Measurements from ENCODE around the gene MRPS12.

DNA sequence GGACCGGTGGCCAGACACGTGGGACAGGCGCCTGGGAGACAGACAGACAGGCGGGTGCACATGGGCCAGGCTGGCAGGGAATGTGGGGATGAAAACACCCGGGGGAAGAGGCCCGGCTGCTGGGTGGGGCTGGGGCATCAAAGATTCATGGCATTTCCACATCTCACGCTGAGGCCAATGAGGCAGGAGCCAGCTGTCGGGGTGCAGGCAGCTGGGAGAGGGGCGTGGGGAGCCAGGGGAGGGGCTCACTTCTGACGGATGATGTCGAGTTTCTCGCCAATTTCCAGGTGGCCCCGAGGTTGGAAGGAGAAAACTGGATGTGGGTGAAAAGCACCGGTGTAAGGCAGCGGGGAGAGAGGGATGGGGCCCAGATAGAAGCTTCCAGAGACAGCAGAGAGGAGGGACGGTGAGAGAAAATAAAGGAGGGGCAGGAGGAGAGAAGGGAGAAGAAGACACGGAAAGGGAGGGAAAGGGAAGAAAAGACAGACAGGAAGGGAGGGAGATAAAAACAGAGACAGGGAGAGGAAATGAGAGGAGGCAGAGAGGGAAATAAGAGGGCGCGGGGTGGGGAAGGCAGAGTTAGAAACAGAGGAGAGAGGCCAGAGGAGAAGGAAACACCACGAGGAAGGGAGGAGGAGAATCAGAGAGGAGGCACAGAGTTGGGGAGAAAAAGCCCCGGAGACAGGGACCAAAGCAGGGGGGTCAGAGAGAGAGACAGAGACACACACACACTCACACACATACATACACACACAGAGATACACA is 10.7 kb upstream of the MRPS12 start:
- no peak for TF ChIP-seq ZNF232 (CRISPR knock-in tag; IDR thresholded peaks at IDR 0.05)
- TF ChIP-seq, protein P1, sequence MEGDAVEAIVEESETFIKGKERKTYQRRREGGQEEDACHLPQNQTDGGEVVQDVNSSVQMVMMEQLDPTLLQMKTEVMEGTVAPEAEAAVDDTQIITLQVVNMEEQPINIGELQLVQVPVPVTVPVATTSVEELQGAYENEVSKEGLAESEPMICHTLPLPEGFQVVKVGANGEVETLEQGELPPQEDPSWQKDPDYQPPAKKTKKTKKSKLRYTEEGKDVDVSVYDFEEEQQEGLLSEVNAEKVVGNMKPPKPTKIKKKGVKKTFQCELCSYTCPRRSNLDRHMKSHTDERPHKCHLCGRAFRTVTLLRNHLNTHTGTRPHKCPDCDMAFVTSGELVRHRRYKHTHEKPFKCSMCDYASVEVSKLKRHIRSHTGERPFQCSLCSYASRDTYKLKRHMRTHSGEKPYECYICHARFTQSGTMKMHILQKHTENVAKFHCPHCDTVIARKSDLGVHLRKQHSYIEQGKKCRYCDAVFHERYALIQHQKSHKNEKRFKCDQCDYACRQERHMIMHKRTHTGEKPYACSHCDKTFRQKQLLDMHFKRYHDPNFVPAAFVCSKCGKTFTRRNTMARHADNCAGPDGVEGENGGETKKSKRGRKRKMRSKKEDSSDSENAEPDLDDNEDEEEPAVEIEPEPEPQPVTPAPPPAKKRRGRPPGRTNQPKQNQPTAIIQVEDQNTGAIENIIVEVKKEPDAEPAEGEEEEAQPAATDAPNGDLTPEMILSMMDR (IDR thresholded peaks at IDR 0.05 in 2 of 3, conservative IDR thresholded peaks at IDR 0.05 in 1 of 3; ENCODE audit: insufficient read depth in 2 of 3, low read depth in 1 of 3, low read length in 3 of 3), result no peak
